RWPE1 (cell line): ENCODE measurements around the gene ACOT13.

Experiments
- CTCF ChIA-PET: fragments of 350-600 bp; sonication (Branson Sonifier 250); formaldehyde crosslinking; extraction: SDS; loops from one replicate; lab custom pipeline; 2021; lab: Yijun Ruan, JAX
- POLR2A ChIA-PET: fragments of 400-600 bp; formaldehyde crosslinking; extraction: SDS; loops from one replicate; lab custom pipeline; 2020; ENCODE audit warnings: antibody characterized with exemption; ENCODE audit not compliant: low non-redundant PET; lab: Yijun Ruan, JAX
- DNase-seq: peaks from one replicate; pipeline ENCODE4 v3.0.0; 2012; ENCODE audit warnings: low spot score
- H3K27ac ChIP-seq: fragments of 450-650 bp; 2 replicates; pipeline ENCODE4 v1.5.1; 2017
- CTCF ChIP-seq: fragments of 450-650 bp; conservative IDR thresholded peaks from 2 replicates; pipeline ENCODE4 v1.5.1; 2017; ENCODE audit warnings: low read depth, mild to moderate bottlenecking

ACOT13 gene

GRCh38 chr6:24666641-24667377 is at the start of gene ACOT13, which contains the start of gene TDP2:
TSS of gene ACOT13 (plus strand) at chr6:24667077. CDS start at chr6:24667264, 187 bp downstream.
TSS of gene TDP2 (minus strand) at chr6:24666899. CDS start at chr6:24666862, 37 bp downstream.
- DNase-seq, result peak; percentile 96
- ChIA-PET POLR2A (interaction anchor here (1.2 kb wide), 1 partner anchor 83 kb away, joined by 3 read pairs; no protein-coding TSS in a partner anchor), CTCF (interaction anchor here (0.7 to 1.5 kb wide), 4 partner anchors 23 to 241 kb away, joined by 3 to 8 read pairs (median 3); no protein-coding TSS in a partner anchor)
- peak within 1 kb of the TSS; percentile 89 for H3K27ac ChIP-seq
- peak; percentile 53; the same call in 1 of the 2 replicates for TF ChIP-seq CTCF

- H3K27ac ChIP-seq, result no peak overlapping the region
- ChIA-PET POLR2A (no interaction called here), CTCF (no interaction called here)
- DNase-seq, result no peak
- TF ChIP-seq CTCF, result no peak
Observed at GRCh38 chr6:24619661-24620060, 47.2 kb upstream of the ACOT13 start.

DNA sequence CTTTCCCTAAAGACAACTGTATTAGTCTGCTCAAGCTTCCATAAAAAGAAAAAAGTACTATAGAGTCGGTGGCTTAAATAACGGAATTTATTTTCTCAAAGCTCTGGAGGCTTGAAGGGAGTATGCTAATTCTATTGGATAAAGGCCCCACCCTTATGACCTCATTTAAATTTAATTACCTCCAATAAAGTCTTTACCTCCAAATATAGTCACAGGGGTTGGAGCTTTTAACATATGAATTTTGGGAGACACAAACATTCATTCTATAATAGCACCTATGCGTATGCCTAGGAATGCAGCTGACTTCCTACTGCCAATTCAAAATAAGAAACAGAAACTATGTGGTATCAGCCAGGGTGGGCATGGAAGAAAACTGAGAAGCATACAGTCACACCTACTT is 46.2 kb upstream of the ACOT13 start:
- ChIA-PET POLR2A (no interaction called here), CTCF (interaction anchor here (1.2 to 1.3 kb wide), 2 partner anchors 40 to 42 kb away, joined by 3 to 5 read pairs; no protein-coding TSS in a partner anchor)
- DNase-seq, result no peak
- H3K27ac ChIP-seq, result no peak overlapping the region
- no peak for TF ChIP-seq CTCF

DNA sequence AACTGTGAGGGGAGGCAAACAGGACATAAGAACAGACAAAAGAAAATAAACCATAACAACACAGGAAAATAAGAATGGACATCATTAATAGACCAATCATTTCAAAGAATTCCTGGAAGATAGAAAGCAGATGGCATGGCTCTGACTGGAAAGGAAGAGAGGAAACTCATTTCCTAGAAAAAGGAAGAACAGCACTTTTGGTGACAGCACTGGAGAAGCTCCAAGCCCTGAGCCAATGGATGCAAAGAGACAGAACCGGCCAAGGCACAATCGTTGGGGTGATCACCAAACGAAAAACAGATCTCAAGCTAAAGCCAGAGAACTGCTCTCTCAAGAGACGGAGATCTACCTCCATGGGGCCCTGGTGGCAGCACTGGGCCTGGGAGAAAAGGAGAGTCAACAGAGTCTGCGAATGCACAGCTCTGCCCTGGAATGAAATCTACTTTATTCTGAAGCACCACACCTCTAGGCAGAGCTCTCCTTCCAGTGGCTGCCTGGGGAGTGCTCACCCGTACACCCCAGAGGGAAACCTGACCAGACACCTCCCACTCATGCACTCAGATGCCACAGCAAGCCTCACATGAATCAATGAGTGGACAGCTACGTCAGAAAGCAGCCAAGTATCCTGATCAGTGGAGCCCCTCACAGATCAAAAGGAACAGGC is 45.1 kb upstream of the ACOT13 start:
- TF ChIP-seq CTCF, result no peak
- DNase-seq, result no peak
- ChIA-PET CTCF (no interaction called here), POLR2A (no interaction called here)
- H3K27ac ChIP-seq, result no peak overlapping the region

DNA sequence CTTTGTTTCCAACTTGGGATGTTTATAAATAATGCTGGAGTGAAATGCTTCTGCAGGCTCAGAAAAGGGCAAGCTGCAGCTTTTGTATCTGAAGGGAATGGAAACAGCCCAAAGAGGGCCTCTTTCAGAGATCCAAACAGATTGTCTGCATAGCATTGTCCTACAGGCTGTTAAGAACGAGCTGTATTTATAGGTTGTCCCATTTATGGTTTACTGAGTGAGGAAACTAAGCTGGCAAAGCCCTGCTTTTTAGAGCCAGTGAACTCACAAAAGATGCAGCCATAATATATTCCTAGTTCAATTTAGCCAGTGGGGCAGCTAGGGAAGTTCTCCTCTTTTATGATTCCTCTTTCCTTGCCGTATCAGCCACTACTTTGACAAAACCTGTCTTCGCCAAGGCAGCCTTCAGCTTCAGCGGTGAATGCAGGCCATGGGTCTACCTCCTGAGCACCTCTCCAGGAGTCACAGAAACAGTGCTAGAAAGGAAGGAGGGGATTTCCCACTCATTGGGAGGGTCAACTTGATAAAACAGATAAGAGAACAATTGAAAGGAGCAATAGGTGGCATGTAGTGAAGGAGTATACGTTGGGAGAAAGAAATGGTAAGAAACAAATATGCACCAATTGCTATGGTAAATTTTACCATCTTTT is 35.9 kb upstream of the ACOT13 start:
- no peak for DNase-seq
- POLR2A ChIA-PET, result no interaction called here
- CTCF ChIA-PET, result interaction anchor here (0.6 kb wide), 1 partner anchor 984 kb away, joined by 3 read pairs; no protein-coding TSS in a partner anchor
- TF ChIP-seq CTCF, result no peak
- H3K27ac ChIP-seq, result no peak overlapping the region

DNA sequence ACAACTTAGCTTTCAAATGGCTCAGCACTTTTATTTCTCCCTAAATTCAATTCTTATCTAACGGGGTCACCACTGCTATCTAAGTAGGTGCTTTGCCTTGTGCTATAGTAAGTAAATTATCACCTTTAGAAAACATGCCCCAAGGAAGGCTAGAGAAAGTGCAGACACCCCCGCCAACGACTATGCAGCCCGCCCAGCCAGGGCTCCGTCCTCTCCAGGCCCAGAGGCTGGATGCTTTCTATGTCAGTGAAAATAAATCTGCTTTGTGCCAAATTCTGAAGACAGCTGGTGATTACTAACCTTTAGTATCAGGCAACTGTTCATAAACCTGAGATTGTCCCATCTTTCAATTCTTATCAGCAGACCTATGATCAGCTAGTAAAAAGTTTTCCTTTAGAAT is 35.2 kb upstream of the ACOT13 start:
- no peak for TF ChIP-seq CTCF
- H3K27ac ChIP-seq, result no peak overlapping the region
- POLR2A ChIA-PET, result no interaction called here
- no peak for DNase-seq
- CTCF ChIA-PET, result interaction anchor here (0.7 kb wide), 2 partner anchors 105 to 571 kb away, joined by 3 to 4 read pairs; no protein-coding TSS in a partner anchor
